ENCODE measurements around the gene CXCL1. TPM values are rescaled to one million over a fixed set of nuclear protein-coding genes. Genes with fewer than 3 reads are reported as not detected.

Gene CXCL1
- total RNA-seq, 2 donors from 2014 or later: 4.3 to 22.3 TPM

DNA sequence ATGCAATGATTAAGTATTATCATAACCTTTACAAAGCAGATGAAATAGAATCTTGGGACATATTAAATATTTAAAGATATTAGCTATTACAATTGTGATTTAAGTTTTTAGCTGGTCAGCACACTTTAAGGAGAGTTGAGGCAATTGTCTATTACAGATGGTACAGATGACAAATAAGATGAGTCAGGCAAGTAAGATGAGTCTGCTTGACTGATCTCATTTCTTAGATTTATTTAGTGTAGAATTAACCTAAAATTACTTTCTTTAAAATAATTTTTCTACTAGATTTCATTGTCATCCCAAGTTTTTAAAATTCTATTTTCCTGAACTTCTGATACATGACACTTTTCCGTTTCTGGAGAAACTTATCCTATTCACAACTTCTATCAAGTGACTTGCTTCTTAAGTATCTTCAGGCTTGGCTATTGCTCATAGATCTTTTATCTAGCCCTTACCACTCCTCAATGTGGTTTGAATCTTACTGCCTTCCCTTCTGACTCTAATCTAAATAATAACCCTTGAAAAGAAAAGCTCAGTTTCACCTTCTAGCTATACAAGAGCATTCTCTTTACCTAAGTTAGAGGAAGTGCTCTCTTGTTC, 32.9 kb downstream of the CXCL1 start:
- intact Hi-C loops (cut with DNase I, micrococcal nuclease): no loop called here
- DNase-seq (no peak), ATAC-seq (no peak)

DNA sequence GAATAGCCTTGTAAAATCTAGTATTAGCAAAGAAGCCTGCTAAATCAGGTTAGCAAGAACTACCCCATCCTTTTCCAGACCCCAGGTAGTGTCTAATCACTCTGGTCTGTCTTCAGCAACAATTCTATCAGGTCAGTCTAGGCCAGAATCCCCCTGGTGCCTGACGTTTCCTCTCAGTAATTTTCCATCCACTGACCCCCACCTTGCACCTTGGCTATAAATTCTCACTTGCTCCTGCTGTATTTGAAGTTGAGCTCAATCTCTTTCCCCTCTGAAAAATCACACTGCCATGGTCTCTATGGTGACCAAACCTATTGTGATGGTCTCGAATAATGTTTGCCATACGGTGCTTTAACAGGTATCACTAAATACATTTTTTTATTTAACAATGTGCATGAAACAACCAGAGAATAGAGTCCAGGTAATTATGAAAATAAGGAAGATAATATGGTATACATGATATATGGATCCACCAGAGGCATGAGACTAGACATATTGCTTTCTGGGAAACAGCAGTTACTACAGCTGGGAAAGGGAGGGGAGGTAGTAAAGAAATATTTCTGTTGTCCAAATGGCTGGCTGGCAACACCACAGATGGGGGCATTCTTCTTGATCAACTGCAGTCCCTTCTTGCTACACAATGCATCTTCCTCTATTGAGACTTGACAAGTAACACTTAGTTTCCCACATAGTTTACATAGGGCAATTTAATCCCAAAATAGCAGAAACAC, 33.8 kb downstream of the CXCL1 start:
- intact Hi-C loops (cut with DNase I, micrococcal nuclease): no loop called here
- ATAC-seq: no peak
- DNase-seq: no peak

DNA sequence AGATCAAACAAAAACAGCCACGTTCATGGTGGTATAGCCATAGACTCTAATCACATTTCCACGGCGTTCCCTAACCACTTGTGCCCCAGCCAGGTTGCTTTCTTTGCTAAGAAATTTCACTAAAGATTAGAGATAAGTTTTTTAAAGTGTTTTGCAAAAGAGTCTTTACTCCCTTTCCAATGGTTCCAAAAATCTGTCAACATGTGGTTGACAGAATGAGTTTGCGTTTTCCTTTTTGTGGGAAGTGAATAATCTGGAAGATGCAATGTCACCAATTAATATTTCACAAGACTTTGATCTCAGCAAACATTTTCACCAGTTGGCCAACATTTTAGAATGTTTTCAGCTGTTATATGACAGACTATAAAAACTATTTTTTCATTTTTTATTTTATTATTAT, 35.3 kb downstream of the CXCL1 start:
- ATAC-seq (no peak), DNase-seq (no peak)
- intact Hi-C loops (cut with DNase I, micrococcal nuclease): no loop called here

DNA sequence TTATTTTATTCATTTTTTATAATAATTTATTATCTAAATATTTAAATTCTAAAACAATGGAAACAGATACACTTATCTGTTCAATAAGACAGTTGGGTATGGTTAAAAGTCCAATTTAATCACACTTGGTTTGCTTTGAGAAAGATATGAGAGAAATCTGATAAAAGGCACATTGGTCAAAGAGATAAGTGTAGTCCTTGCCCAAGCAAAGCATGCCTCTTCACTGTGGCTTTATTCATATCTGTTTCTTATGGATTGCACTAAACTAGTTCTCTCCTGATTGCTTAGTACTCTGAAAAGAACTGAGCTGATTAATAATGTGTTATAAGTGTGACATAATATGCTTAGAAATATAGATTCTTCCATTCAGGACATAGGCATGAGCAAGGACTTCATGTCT, 39.8 kb downstream of the CXCL1 start:
- DNase-seq (no peak), ATAC-seq (no peak)
- intact Hi-C loops (cut with DNase I, micrococcal nuclease): no loop called here

DNA sequence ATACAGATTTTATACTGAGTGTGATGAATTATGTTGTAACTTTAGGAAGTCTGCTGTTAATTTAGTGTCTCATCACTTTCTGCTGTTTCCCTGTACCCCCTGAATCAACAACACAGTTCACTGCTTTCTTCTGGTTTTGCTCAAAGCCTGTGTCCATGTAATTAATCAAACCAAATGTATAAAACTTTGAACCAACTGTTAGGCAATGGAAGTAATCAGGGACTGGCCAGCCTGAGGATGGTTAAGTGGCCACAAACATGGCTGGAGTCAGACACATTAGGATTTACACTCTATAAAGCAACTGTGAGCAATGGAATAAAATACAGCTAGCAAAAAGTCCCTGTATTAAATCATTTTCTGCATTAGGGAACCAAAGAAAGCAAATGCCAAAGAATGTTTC, 42.6 kb downstream of the CXCL1 start:
- no peak for DNase-seq
- ATAC-seq: no peak
- intact Hi-C loops (cut with DNase I, micrococcal nuclease): no loop called here

DNA sequence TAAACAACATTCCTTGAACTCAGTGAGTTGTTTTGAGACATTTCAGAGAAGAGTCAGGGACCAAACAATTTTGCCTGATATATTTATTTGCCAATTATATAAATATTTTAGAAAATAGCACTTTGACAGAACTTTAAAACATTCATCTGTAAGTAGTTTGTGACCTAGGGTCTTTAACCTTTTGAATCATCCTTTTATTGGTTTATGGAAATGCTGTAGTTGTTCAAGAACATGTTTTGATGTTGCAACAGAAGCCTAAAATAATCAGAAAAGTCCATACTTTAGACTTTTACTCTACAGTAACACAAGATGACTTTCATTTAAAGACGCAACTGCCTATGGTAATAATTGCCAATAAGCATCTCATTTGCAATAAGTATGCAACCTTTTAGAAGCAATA, 43.0 kb downstream of the CXCL1 start:
- DNase-seq (no peak), ATAC-seq (no peak)
- intact Hi-C loops (cut with DNase I, micrococcal nuclease): no loop called here

DNA sequence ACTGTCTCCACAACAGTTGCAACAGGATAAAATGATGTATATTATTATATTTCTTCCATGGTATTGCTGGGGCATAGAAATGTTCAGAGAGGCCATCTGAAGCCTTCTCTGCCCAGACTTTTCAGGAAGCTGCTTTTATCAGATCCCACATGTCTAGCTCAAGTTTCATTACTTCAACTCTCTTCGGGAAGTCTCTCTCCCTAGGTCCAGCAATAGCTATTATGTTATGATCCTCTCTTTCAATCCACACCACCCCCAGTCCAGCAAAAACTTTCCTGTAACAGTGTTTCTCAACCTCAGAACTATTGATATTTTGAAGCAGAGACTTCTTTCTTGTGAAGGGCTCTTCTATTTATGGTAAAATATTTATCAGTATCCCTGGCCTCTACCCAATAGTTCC, 44.9 kb downstream of the CXCL1 start:
- ATAC-seq: no peak
- no peak for DNase-seq
- intact Hi-C loops (cut with DNase I, micrococcal nuclease): no loop called here

DNA sequence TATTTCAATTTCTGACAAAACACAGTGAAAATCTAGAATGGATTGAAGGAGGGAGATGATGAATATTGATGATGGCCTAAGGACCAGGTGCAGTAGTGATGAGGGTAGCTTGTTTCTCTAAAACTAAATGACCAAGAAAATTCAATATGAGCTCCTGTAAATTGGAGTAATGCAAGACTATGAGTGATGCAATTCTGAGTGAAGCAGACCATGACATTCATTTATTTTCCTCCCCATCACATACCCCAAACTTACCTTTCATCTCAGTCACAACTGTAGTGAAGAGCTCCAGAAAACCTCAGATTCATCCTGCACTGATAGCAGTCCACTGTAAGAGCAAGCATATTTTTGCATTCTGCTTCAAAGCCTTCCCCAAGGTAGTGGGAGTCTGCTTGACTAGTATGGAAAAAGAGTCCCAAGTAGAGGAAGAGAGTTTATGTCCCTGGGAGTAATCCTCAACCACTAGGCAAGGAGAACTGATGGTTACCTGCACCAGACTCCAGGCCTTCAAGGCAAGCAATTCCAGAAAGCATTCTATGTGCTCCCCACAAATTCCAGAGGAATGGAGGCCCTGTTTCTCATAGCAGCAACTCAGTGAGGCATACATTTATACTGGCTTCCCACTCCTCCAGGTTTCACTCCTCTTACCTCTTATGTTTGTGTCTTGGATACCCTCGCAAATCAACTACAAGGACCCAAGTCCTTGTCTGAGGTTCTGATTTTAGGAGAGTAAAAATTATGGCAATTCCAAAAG, 47.2 kb downstream of the CXCL1 start:
- no peak for DNase-seq
- no peak for ATAC-seq
- intact Hi-C loops (cut with DNase I, micrococcal nuclease): no loop called here

DNA sequence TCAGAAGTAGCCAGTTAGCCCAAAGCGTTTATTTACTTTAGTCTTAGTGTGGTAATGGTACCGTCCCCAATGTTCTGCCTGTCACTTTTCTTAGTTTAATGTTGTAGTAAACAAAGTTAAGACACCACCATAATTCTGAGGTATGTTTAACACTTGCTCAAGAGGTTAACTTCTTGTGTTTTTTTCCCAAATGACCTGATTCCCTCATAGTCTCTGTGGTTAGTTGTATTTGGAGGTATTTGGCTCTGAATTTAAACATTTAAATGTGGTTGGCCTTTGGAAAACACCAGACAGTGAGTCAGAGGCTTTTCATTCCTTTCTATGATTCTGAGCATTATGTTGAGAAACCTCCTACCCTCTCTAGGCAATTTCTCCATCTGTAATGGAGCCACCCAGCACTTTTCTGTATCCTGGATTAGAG, 47.9 kb downstream of the CXCL1 start:
- no peak for DNase-seq
- no peak for ATAC-seq
- intact Hi-C loops (cut with DNase I, micrococcal nuclease): no loop called here

DNA sequence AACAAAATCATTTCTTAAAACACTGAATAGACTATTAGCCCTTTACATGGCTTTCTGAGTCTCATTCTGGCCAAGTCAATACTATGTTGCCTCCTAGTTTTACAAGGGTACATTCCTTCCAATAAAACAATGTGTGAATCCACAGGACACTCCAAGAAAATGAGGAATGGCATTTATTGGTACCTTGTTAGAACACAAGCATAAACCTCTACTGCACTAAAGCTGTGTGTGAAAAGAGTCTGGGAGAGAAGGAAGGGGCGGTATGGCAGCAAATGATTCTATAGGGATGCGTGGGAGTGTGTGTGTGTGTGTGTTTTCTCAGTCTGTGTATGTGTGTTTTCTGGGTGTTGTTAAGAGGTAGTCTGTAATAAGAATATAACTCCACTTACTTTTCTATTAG, 48.9 kb downstream of the CXCL1 start:
- DNase-seq: no peak
- intact Hi-C loops (cut with DNase I, micrococcal nuclease): no loop called here
- peak; percentile 74 for ATAC-seq

DNA sequence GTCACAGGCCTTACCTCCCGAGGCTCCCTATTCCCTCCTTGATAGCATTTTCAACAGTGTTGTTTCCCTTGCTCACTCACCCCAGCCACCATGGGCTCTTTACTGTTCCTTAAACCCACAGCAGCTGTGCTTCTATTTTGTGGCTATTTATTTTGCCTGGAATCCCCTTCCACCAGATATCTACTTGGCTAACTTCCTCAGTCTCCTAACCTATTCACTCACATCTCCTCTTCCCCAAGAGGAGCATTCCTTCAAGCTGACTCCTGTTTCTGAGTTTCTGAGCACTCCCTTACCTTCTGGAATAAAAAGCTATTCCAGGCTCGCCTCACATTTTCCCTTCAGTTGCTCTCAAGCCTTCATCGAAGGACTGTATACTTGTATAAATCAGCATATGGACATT, 50.5 kb downstream of the CXCL1 start:
- no peak for ATAC-seq
- intact Hi-C loops (cut with DNase I, micrococcal nuclease): no loop called here
- DNase-seq: no peak

Other genes starting within 250 kb of the CXCL1 start
- gene RASSF6, start 249.0 kb upstream of the CXCL1 start, total RNA-seq: 10 to 100 TPM; 27.4 to 36.2 TPM
- 1 to 10 TPM; 1.8 to 1.9 TPM for gene CXCL8, start 128.8 kb upstream of the CXCL1 start, total RNA-seq
- gene CXCL6, start 32.7 kb upstream of the CXCL1 start, total RNA-seq: under 1 TPM in 1 of 2 donors, not detected in 1; 0.55 TPM
- gene PF4V1, start 16.1 kb upstream of the CXCL1 start, total RNA-seq: not detected
- gene PF4, start 112.6 kb downstream of the CXCL1 start, total RNA-seq: 1 to 10 TPM in 1 of 2 donors, not detected in 1; 2.3 TPM
- not detected for gene PPBP, start 118.8 kb downstream of the CXCL1 start, total RNA-seq
- gene CXCL5, start 129.3 kb downstream of the CXCL1 start, total RNA-seq: under 1 TPM in 1 of 2 donors, not detected in 1; 0.55 TPM
- gene CXCL3, start 169.3 kb downstream of the CXCL1 start, total RNA-seq: 10 to 100 TPM in 1 of 2 donors, 1 to 10 TPM in 1; 3.5 to 20.8 TPM
- 10 to 100 TPM in 1 of 2 donors, 1 to 10 TPM in 1; 5.1 to 32.8 TPM for gene CXCL2, start 229.8 kb downstream of the CXCL1 start, total RNA-seq